ENCODE measurements around the gene CNNM4. TPM values are rescaled to one million over a fixed set of nuclear protein-coding genes. Genes with fewer than 3 reads are reported as not detected.

Gene CNNM4
- total and polyA plus RNA-seq, 4 donors, result 0.82 to 2.3 (median 2.1) TPM

DNA sequence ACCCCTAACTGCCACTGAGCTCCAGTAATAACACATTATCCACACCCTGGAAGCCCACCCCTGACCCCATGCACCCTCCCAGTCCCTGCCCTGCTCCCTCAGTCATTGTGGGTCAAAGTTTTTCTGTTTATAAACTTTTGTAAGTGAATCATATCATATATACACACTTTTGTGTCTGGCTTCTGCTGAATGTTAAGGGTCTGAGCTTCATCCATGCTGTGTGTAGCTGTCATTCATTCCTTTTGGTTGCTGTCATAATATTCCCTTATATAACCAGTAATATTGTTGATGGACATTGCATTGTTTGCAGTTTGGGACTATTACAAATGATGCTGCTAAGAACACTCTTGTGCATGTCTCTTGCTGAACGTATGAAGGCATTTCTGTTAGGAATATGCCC is 14.5 kb downstream of the CNNM4 start:
- Histone ChIP-seq H3K9me3 (ENCODE audit: control insufficient read depth in 4 of 4, low read length in 3 of 4) (no peaks in the 10 kb centered on the region), H3K9ac (ENCODE audit: low read depth in 1 of 2, low read length in 2 of 2) (no peak overlapping the region), H3K4me3 (ENCODE audit: low read depth in 1 of 3, low read length in 3 of 3) (no peak overlapping the region), H3K36me3 (ENCODE audit: control insufficient read depth in 4 of 4, insufficient read depth in 3 of 4, low read depth in 1 of 4, low read length in 3 of 4) (no peaks in the 10 kb centered on the region), H3K27me3 (ENCODE audit: control insufficient read depth in 4 of 4, insufficient read depth in 4 of 4, low read length in 3 of 4) (no peaks in the 10 kb centered on the region), H3K27ac (ENCODE audit: low read depth in 1 of 2, low read length in 2 of 2) (no peak overlapping the region), H3K4me1 (ENCODE audit: control insufficient read depth in 4 of 4, insufficient read depth in 4 of 4, low read length in 3 of 4) (peaks cover 0 to 4% (median 3%) of the 10 kb centered on the region in 4 donors)
- DNase-seq (ENCODE audit: low spot score), result no peak
- 3% methylated on average over 1 of the region's 1 CpG for WGBS
- TF ChIP-seq GABPA (IDR thresholded peaks at IDR 0.05 in 1 of 2, conservative IDR thresholded peaks at IDR 0.05 in 1 of 2) (no peak), FOXA1 (IDR thresholded peaks at IDR 0.05) (no peak), JUND (IDR thresholded peaks at IDR 0.05) (no peak), RAD21 (IDR thresholded peaks at IDR 0.05) (no peak), NR2F2 (IDR thresholded peaks at IDR 0.05) (no peak), TAF1 (conservative IDR thresholded peaks at IDR 0.05) (no peak), SP1 (IDR thresholded peaks at IDR 0.05) (no peak), HNF4G (IDR thresholded peaks at IDR 0.05) (no peak)
- TF ChIP-seq, protein P1, sequence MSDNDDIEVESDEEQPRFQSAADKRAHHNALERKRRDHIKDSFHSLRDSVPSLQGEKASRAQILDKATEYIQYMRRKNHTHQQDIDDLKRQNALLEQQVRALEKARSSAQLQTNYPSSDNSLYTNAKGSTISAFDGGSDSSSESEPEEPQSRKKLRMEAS (IDR thresholded peaks at IDR 0.05), result no peak
- TF ChIP-seq, protein P2, sequence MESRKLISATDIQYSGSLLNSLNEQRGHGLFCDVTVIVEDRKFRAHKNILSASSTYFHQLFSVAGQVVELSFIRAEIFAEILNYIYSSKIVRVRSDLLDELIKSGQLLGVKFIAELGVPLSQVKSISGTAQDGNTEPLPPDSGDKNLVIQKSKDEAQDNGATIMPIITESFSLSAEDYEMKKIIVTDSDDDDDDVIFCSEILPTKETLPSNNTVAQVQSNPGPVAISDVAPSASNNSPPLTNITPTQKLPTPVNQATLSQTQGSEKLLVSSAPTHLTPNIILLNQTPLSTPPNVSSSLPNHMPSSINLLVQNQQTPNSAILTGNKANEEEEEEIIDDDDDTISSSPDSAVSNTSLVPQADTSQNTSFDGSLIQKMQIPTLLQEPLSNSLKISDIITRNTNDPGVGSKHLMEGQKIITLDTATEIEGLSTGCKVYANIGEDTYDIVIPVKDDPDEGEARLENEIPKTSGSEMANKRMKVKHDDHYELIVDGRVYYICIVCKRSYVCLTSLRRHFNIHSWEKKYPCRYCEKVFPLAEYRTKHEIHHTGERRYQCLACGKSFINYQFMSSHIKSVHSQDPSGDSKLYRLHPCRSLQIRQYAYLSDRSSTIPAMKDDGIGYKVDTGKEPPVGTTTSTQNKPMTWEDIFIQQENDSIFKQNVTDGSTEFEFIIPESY (IDR thresholded peaks at IDR 0.05), result no peak
- TF ChIP-seq, protein P3, sequence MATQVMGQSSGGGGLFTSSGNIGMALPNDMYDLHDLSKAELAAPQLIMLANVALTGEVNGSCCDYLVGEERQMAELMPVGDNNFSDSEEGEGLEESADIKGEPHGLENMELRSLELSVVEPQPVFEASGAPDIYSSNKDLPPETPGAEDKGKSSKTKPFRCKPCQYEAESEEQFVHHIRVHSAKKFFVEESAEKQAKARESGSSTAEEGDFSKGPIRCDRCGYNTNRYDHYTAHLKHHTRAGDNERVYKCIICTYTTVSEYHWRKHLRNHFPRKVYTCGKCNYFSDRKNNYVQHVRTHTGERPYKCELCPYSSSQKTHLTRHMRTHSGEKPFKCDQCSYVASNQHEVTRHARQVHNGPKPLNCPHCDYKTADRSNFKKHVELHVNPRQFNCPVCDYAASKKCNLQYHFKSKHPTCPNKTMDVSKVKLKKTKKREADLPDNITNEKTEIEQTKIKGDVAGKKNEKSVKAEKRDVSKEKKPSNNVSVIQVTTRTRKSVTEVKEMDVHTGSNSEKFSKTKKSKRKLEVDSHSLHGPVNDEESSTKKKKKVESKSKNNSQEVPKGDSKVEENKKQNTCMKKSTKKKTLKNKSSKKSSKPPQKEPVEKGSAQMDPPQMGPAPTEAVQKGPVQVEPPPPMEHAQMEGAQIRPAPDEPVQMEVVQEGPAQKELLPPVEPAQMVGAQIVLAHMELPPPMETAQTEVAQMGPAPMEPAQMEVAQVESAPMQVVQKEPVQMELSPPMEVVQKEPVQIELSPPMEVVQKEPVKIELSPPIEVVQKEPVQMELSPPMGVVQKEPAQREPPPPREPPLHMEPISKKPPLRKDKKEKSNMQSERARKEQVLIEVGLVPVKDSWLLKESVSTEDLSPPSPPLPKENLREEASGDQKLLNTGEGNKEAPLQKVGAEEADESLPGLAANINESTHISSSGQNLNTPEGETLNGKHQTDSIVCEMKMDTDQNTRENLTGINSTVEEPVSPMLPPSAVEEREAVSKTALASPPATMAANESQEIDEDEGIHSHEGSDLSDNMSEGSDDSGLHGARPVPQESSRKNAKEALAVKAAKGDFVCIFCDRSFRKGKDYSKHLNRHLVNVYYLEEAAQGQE (IDR thresholded peaks at IDR 0.05), result no peak
- TF ChIP-seq, protein P4, sequence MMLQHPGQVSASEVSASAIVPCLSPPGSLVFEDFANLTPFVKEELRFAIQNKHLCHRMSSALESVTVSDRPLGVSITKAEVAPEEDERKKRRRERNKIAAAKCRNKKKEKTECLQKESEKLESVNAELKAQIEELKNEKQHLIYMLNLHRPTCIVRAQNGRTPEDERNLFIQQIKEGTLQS (IDR thresholded peaks at IDR 0.05), result no peak

DNA sequence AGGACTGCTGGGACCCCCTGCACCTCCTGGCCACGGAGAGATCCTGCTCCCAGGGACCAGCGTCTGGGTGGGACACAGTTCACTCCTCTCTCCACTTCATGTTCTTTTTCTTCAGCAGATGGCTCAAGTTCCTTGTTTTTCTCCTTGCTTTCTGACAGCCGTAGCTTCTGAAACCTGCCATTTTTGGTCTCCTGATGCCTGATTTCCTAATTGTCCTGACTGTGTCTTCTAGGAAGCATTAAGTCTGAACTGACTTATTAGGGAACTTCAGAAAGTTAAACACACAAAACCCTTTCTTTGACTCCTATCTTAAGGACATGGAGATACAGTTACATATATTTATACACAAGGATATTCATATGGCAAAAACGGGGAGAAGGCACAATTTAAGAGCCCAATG is 22.7 kb downstream of the CNNM4 start:
- Histone ChIP-seq H3K4me1 (ENCODE audit: control insufficient read depth in 4 of 4, insufficient read depth in 4 of 4, low read length in 3 of 4) (peaks cover 0 to 16% (median 6%) of the 10 kb centered on the region in 4 donors), H3K36me3 (ENCODE audit: control insufficient read depth in 4 of 4, insufficient read depth in 3 of 4, low read depth in 1 of 4, low read length in 3 of 4) (no peaks in the 10 kb centered on the region), H3K27me3 (ENCODE audit: control insufficient read depth in 4 of 4, insufficient read depth in 4 of 4, low read length in 3 of 4) (no peaks in the 10 kb centered on the region), H3K4me3 (ENCODE audit: low read depth in 1 of 3, low read length in 3 of 3) (no peak overlapping the region), H3K9ac (ENCODE audit: low read depth in 1 of 2, low read length in 2 of 2) (no peak overlapping the region), H3K27ac (ENCODE audit: low read depth in 1 of 2, low read length in 2 of 2) (no peak overlapping the region), H3K9me3 (ENCODE audit: control insufficient read depth in 4 of 4, low read length in 3 of 4) (no peaks in the 10 kb centered on the region)
- TF ChIP-seq, protein P5, sequence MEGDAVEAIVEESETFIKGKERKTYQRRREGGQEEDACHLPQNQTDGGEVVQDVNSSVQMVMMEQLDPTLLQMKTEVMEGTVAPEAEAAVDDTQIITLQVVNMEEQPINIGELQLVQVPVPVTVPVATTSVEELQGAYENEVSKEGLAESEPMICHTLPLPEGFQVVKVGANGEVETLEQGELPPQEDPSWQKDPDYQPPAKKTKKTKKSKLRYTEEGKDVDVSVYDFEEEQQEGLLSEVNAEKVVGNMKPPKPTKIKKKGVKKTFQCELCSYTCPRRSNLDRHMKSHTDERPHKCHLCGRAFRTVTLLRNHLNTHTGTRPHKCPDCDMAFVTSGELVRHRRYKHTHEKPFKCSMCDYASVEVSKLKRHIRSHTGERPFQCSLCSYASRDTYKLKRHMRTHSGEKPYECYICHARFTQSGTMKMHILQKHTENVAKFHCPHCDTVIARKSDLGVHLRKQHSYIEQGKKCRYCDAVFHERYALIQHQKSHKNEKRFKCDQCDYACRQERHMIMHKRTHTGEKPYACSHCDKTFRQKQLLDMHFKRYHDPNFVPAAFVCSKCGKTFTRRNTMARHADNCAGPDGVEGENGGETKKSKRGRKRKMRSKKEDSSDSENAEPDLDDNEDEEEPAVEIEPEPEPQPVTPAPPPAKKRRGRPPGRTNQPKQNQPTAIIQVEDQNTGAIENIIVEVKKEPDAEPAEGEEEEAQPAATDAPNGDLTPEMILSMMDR (IDR thresholded peaks at IDR 0.05; ENCODE audit: low read depth, low read length, missing input control), result no peak
- no peak for TF ChIP-seq HNF4A (conservative IDR thresholded peaks at IDR 0.05)
- TF ChIP-seq GABPA (IDR thresholded peaks at IDR 0.05 in 1 of 2, conservative IDR thresholded peaks at IDR 0.05 in 1 of 2), result no peak
- TF ChIP-seq JUND (IDR thresholded peaks at IDR 0.05), result no peak
- TF ChIP-seq, protein P1 (IDR thresholded peaks at IDR 0.05), result no peak
- TF ChIP-seq EGR1 (IDR thresholded peaks at IDR 0.05; ENCODE audit: low read depth in 2 of 2), result no peak
- no peak for TF ChIP-seq TAF1 (conservative IDR thresholded peaks at IDR 0.05)
- TF ChIP-seq, protein P2 (IDR thresholded peaks at IDR 0.05), result no peak
- TF ChIP-seq, protein P3 (IDR thresholded peaks at IDR 0.05), result no peak
- no peak for TF ChIP-seq HNF4G (IDR thresholded peaks at IDR 0.05)
- TF ChIP-seq YY1 (IDR thresholded peaks at IDR 0.05), result no peak
- TF ChIP-seq SP1 (IDR thresholded peaks at IDR 0.05), result no peak
- no peak for TF ChIP-seq RXRA (IDR thresholded peaks at IDR 0.05)
- TF ChIP-seq FOXA1 (IDR thresholded peaks at IDR 0.05), result no peak
- TF ChIP-seq NR2F2 (IDR thresholded peaks at IDR 0.05), result no peak
- TF ChIP-seq RAD21 (IDR thresholded peaks at IDR 0.05), result no peak
- 90% methylated on average over 4 of the region's 4 CpGs for WGBS
- no peak for DNase-seq (ENCODE audit: low spot score)
